Tibial nerve (tissue), 4 donors: ENCODE measurements around the gene VRK2. TPM values are rescaled to one million over a fixed set of nuclear protein-coding genes. Genes with fewer than 3 reads are reported as not detected.

Source experiments
- DNase-seq, 2 donors: peaks; one replicate each; pipeline ENCODE4 v3.0.0-alpha.2; 2019; ENCODE audit warnings: low spot score in 2 of 2
- H3K27ac ChIP-seq, 4 donors: fragments of 200-600 bp; sonication (generic) in 3 of 4; one replicate each; pipeline ENCODE4 v1.5.1; 2017 to 2019; ENCODE audit warnings: mild to moderate bottlenecking in 1 of 4
- H3K27me3 ChIP-seq, 2 donors: fragments of 200-600 bp; sonication (generic) in 1 of 2; one replicate each; pipeline versions ENCODE4 v1.5.1 to v1.6.0; 2017 to 2019
- H3K36me3 ChIP-seq, 3 donors: fragments of 200-600 bp; sonication (generic); one replicate each; pipeline ENCODE4 v1.5.1; 2018 to 2019
- H3K4me1 ChIP-seq, 4 donors: fragments of 200-600 bp; sonication (generic) in 3 of 4; one replicate each; pipeline ENCODE4 v1.5.1; 2017 to 2019
- H3K4me3 ChIP-seq, 4 donors: fragments of 200-600 bp; sonication (generic) in 3 of 4; one replicate each; pipeline ENCODE4 v1.5.1; 2017 to 2019; ENCODE audit warnings: mild to moderate bottlenecking in 1 of 4, moderate library complexity in 1 of 4
- H3K9me3 ChIP-seq, 4 donors: fragments of 200-600 bp; sonication (generic) in 3 of 4; one replicate each; pipeline ENCODE4 v1.5.1; 2017 to 2019
- EP300 ChIP-seq, 2 donors: sonication (generic); formaldehyde crosslinking; IDR thresholded peaks; one replicate each; pipeline ENCODE4 v1.6.1; 2017; ENCODE audit warnings: antibody characterized with exemption in 2 of 2, mild to moderate bottlenecking in 1 of 2
- POLR2A ChIP-seq, 2 donors: fragments of 450-650 bp; IDR thresholded peaks; one replicate each; pipeline ENCODE4 v1.6.1; 2017; ENCODE audit warnings: antibody characterized with exemption in 2 of 2, mild to moderate bottlenecking in 2 of 2, moderate library complexity in 2 of 2
- WGBS, 2 donors: methylation state at CpG; one replicate each; pipeline ENCODE4 v1.1.5; 2018; 5-methylcytosine and 5-hydroxymethylcytosine counted together
- total RNA-seq, 4 donors: library from RNA; depleted of rRNA; stranded (reverse); fragments of >200 nt; gene quantifications; one replicate each; pipeline ENCODE4 v1.1.0, GENCODE V29; 2016
- TF ChIP-seq, protein P1 (sequence below), 5 experiments: fragments of 200-600 bp in 3 of 5; fragments of 450-650 bp in 2 of 5; sonication (generic) in 3 of 5; IDR thresholded peaks; one replicate each; pipeline ENCODE4 v1.5.1; 2016 to 2019; ENCODE audit warnings: antibody characterized with exemption in 5 of 5, mild to moderate bottlenecking in 3 of 5, moderate library complexity in 2 of 5

The VRK2 gene
- total RNA-seq, 4 donors from 2014 or later = 8.0 to 15.9 (median 14.2) TPM

DNA sequence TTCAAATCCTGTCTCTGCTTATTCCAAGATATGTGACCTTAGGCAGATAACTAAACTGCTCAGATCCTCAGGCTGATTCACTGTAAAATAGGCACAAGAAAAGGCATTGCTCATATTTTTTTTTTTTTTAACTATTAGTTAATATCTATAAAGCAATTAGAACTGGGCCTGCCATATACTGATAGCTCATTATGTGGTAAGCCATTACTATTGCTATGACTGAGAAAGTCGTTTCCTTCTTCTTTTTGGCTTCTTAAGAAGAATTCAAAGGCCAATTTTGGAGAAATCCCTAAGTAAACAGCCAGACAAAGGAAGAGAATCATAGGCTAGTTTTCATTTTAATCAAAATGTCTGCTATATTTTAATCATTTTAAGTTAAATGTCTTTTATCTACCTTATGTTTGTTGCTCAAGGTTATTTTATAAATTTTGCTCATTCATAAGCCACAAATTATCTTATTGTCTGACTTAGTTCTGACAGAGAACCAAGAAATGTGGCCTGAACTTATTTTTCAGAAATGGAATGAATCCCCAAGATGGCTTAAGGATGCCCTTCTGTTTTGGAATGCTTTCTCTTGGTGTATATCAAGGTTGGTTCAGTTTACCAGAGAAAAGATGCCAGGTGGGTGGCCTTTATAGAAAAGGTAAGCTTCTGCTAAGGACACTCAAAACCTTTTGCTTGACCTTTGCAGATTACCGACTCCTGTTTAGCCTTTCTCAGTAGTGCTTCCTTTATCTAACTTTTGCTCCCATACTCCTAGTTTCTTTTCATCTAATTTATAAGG, 21.3 kb upstream of the VRK2 start:
- no peaks in the 10 kb centered on the region for H3K4me1 ChIP-seq
- DNase-seq = no peak
- no peaks in the 10 kb centered on the region for H3K9me3 ChIP-seq
- H3K27ac ChIP-seq = no peak overlapping the region
- no peak overlapping the region for H3K4me3 ChIP-seq
- peaks cover 0 to under 1% (median 0%) of the 10 kb centered on the region in 3 donors for H3K36me3 ChIP-seq
- H3K27me3 ChIP-seq = no peaks in the 10 kb centered on the region
- TF ChIP-seq POLR2A (IDR thresholded peaks at IDR 0.05) = no peak
- no peak for TF ChIP-seq EP300 (IDR thresholded peaks at IDR 0.05)
- TF ChIP-seq, protein P1, sequence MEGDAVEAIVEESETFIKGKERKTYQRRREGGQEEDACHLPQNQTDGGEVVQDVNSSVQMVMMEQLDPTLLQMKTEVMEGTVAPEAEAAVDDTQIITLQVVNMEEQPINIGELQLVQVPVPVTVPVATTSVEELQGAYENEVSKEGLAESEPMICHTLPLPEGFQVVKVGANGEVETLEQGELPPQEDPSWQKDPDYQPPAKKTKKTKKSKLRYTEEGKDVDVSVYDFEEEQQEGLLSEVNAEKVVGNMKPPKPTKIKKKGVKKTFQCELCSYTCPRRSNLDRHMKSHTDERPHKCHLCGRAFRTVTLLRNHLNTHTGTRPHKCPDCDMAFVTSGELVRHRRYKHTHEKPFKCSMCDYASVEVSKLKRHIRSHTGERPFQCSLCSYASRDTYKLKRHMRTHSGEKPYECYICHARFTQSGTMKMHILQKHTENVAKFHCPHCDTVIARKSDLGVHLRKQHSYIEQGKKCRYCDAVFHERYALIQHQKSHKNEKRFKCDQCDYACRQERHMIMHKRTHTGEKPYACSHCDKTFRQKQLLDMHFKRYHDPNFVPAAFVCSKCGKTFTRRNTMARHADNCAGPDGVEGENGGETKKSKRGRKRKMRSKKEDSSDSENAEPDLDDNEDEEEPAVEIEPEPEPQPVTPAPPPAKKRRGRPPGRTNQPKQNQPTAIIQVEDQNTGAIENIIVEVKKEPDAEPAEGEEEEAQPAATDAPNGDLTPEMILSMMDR (IDR thresholded peaks at IDR 0.05) = no peak
- 74 to 81% methylated on average over 2 of the region's 2 CpGs for WGBS, 2 donors

DNA sequence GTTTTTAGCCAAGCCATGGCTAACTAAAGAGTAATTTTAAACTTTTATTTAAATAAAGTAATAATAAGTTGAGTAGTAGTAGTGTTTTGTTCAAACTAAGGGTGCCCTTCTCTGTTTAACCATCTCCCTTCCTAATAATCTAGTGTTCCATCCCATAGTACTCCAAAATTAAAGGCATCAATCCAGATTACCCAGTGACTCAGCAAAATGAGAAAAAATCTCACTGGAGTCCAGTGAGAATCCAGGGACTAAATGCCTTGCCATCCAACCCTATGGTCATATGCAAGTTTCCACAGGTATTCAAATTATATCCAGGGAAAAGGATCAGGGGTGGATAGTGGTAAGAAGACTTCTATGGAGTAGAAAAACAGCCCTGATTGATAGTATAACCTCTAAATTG, 19.6 kb upstream of the VRK2 start:
- no peak for DNase-seq
- TF ChIP-seq, protein P1 (IDR thresholded peaks at IDR 0.05) = no peak
- TF ChIP-seq POLR2A (IDR thresholded peaks at IDR 0.05) (no peak), EP300 (IDR thresholded peaks at IDR 0.05) (no peak)
- Histone ChIP-seq H3K27ac (no peak overlapping the region), H3K9me3 (no peaks in the 10 kb centered on the region), H3K36me3 (peaks cover 0 to 10% (median 0%) of the 10 kb centered on the region in 3 donors), H3K27me3 (no peaks in the 10 kb centered on the region), H3K4me3 (no peak overlapping the region), H3K4me1 (no peaks in the 10 kb centered on the region)

DNA sequence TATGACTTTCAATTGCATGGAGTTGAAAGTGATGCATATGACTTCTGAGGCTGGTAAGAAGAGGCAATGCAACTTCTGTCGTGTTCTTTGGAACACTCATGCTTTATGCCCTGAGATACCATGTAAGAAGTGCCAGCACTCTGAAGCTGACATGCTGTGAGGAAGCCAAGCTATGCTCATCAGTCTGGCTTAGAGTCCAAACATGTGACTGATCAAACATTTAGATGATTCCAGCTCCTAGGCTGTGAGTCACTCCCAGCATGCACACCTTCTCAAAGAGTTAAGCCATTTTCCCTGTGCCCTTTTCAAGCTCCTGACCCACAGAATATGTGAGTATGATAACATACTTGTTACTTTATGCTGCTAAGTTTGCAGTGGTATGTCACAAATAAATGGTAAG, 15.8 kb upstream of the VRK2 start:
- Histone ChIP-seq H3K27ac (no peak overlapping the region), H3K4me1 (no peaks in the 10 kb centered on the region), H3K27me3 (no peaks in the 10 kb centered on the region), H3K36me3 (peaks cover 0 to 19% (median 0%) of the 10 kb centered on the region in 3 donors), H3K4me3 (no peak overlapping the region), H3K9me3 (no peaks in the 10 kb centered on the region)
- TF ChIP-seq EP300 (IDR thresholded peaks at IDR 0.05) (no peak), POLR2A (IDR thresholded peaks at IDR 0.05) (no peak)
- TF ChIP-seq, protein P1 (IDR thresholded peaks at IDR 0.05) = no peak
- DNase-seq = no peak
- WGBS, 2 donors = 65 to 89% methylated on average over 1 of the region's 1 CpG

DNA sequence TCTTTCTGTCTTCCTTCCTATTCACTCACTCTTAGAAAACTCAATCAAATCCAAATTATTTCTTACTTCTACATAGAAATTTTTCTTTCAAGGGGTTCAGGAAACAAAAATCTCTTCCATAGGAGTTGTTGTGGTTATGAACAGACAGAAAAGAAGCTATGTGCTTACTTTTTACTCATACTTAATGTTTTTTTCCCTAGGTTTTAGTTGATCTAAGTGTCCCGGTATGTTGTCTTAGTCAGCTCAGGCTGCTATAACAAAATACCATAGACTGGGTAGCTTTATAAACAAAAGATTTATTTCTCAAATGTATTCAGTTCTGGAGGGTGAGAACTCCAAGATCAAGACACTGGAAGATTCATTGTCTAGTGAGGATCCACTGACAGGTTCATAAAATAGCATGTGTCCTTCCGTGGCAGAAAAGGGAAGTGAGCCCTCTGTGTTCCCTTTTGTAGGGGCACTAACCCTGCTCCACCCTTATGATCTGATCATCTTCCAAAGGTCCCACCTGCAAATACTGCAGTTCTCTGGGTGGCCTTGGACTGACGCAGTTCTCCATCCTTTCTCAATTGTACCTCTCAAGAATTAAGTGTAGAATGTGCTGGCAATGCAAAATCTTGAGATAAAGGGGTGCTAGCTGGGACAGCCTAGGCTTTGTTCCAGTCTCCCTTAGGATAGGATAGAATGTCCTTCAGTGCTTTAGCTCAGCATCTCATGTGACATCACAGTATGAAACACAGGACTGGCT, 14.4 kb upstream of the VRK2 start:
- no peaks in the 10 kb centered on the region for H3K4me1 ChIP-seq
- no peak for DNase-seq
- no peaks in the 10 kb centered on the region for H3K9me3 ChIP-seq
- 69 to 77% methylated on average over 3 of the region's 3 CpGs for WGBS, 2 donors
- H3K36me3 ChIP-seq = peaks cover 0 to 19% (median 0%) of the 10 kb centered on the region in 3 donors
- H3K4me3 ChIP-seq = no peak overlapping the region
- no peaks in the 10 kb centered on the region for H3K27me3 ChIP-seq
- H3K27ac ChIP-seq = no peak overlapping the region
- TF ChIP-seq, protein P1 (IDR thresholded peaks at IDR 0.05) = no peak
- TF ChIP-seq POLR2A (IDR thresholded peaks at IDR 0.05) (no peak), EP300 (IDR thresholded peaks at IDR 0.05) (no peak)

DNA sequence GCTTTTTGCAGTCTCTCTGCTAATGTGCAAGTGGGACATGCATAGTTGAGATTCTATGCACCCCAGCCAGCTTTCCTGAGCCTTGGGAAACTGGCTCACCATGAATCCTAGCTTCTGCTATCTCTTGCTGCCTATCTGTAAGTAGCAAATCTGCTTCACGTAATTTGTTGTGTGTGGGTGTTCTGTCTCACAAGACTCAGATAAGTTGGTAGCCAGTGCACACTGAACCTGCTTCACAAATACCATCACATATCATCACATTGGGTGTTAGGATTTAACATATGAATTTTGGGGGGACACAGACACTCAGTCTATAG, 13.9 kb upstream of the VRK2 start:
- Histone ChIP-seq H3K4me1 (no peaks in the 10 kb centered on the region), H3K9me3 (no peaks in the 10 kb centered on the region), H3K27ac (no peak overlapping the region), H3K36me3 (peaks cover 0 to 19% (median 0%) of the 10 kb centered on the region in 3 donors), H3K4me3 (no peak overlapping the region), H3K27me3 (no peaks in the 10 kb centered on the region)
- no peak for DNase-seq
- 79 to 83% methylated on average over 1 of the region's 1 CpG for WGBS, 2 donors
- TF ChIP-seq POLR2A (IDR thresholded peaks at IDR 0.05) (no peak), EP300 (IDR thresholded peaks at IDR 0.05) (no peak)
- TF ChIP-seq, protein P1 (IDR thresholded peaks at IDR 0.05) = no peak
